ENCODE measurements around the gene ASIC2.

GRCh38 chr17:33127706-33128105 lies 165.4 kb downstream of the ASIC2 start:
- TF ChIP-seq CTCF (conservative IDR thresholded peaks at IDR 0.05; ENCODE audit: low read depth, low read length) (no peak), EZH2 (IDR thresholded peaks at IDR 0.05; ENCODE audit: low read length, unreplicated experiment) (no peak)
